Colonic mucosa (tissue), 4 donors: ENCODE measurements around the gene SYNE1. TPM values are rescaled to one million over a fixed set of nuclear protein-coding genes. Genes with fewer than 3 reads are reported as not detected.

Experiments
- DNase-seq: peaks from one replicate; pipeline ENCODE4 v3.0.0-alpha.2; 2020
- H3K27ac ChIP-seq: fragments of 200-600 bp; one replicate; pipeline ENCODE4 v1.8.0; 2021
- H3K27me3 ChIP-seq: fragments of 200-600 bp; one replicate; pipeline ENCODE4 v1.8.0; 2021
- H3K36me3 ChIP-seq: fragments of 200-600 bp; one replicate; pipeline ENCODE4 v1.8.0; 2021
- H3K4me1 ChIP-seq: fragments of 200-600 bp; one replicate; pipeline ENCODE4 v1.8.0; 2021; ENCODE audit warnings: mild to moderate bottlenecking
- H3K4me3 ChIP-seq: fragments of 200-600 bp; one replicate; pipeline ENCODE4 v1.8.0; 2021
- H3K9ac ChIP-seq, 2 donors: one replicate each; pipeline ENCODE4 v1.7.0; 2013; ENCODE audit warnings: control low read depth in 2 of 2, low read depth in 2 of 2, low read length in 2 of 2
- H3K9me3 ChIP-seq: fragments of 200-600 bp; one replicate; pipeline ENCODE4 v1.8.0; 2021
- CTCF ChIP-seq: fragments of 200-600 bp; IDR thresholded peaks from one replicate; pipeline ENCODE4 v1.8.0; 2022; ENCODE audit warnings: antibody characterized with exemption, mild to moderate bottlenecking
- intact Hi-C: fragments of 100-400 bp; cut with DNase I; formaldehyde crosslinking; loops from one replicate; pipeline ENCODE4 v1.14.1; 2022
- total RNA-seq, 2 donors: library from RNA; stranded (reverse); fragmentation: NEBNext Ultra II Directional in 1 of 2; extraction: Animal tissue kit (Norgen Biotek cat#: 25700) in 1 of 2; gene quantifications; one replicate each; pipeline ENCODE4 v1.2.1, GENCODE V29; 2021
- donor health status: healthy.
- donor health status: DM: no; HTN: no; CAD: no.
- donor health status: DM: no; HTN: no; CAD: no.

The SYNE1 gene
- total RNA-seq, 2 donors from 2014 or later = 11.6 to 23.7 TPM

- no peak overlapping the region for H3K4me3 ChIP-seq
- H3K27ac ChIP-seq = no peak overlapping the region
- H3K36me3 ChIP-seq = no peaks in the 10 kb centered on the region
- no peak for TF ChIP-seq CTCF
- intact Hi-C loops = no loop called here
- DNase-seq = no peak
- H3K9me3 ChIP-seq = no peaks in the 10 kb centered on the region
- no peaks in the 10 kb centered on the region for H3K4me1 ChIP-seq
- no peaks in the 10 kb centered on the region for H3K27me3 ChIP-seq
- H3K9ac ChIP-seq = no peak overlapping the region
Observed at GRCh38 chr6:152609125-152609670, 28.0 kb downstream of the SYNE1 start.

GRCh38 chr6:152605941-152606340 is 31.2 kb downstream of the SYNE1 start:
- no peaks in the 10 kb centered on the region for H3K9me3 ChIP-seq
- intact Hi-C loops = no loop called here

GRCh38 chr6:152605342-152605741 is 31.8 kb downstream of the SYNE1 start:
- no peak overlapping the region for H3K9ac ChIP-seq
- H3K36me3 ChIP-seq = no peaks in the 10 kb centered on the region
- no peak overlapping the region for H3K27ac ChIP-seq
- H3K9me3 ChIP-seq = no peaks in the 10 kb centered on the region
- H3K4me3 ChIP-seq = no peak overlapping the region
- no peaks in the 10 kb centered on the region for H3K4me1 ChIP-seq
- no peaks in the 10 kb centered on the region for H3K27me3 ChIP-seq
- no peak for DNase-seq
- no peak for TF ChIP-seq CTCF
- intact Hi-C loops = no loop called here

More at GRCh38 chr6:152605941-152606340, 31.2 kb downstream of the SYNE1 start:
- no peaks in the 10 kb centered on the region for H3K27me3 ChIP-seq
- H3K9ac ChIP-seq = no peak overlapping the region
- H3K36me3 ChIP-seq = no peaks in the 10 kb centered on the region
- no peak overlapping the region for H3K27ac ChIP-seq
- H3K4me3 ChIP-seq = no peak overlapping the region
- TF ChIP-seq CTCF = no peak
- no peak for DNase-seq
- no peaks in the 10 kb centered on the region for H3K4me1 ChIP-seq

- H3K9ac ChIP-seq = no peak overlapping the region
- H3K27ac ChIP-seq = no peak overlapping the region
- intact Hi-C loops = no loop called here
- H3K4me3 ChIP-seq = no peak overlapping the region
- H3K36me3 ChIP-seq = no peaks in the 10 kb centered on the region
- H3K27me3 ChIP-seq = no peaks in the 10 kb centered on the region
- no peak for DNase-seq
- no peaks in the 10 kb centered on the region for H3K9me3 ChIP-seq
- no peak for TF ChIP-seq CTCF
- no peaks in the 10 kb centered on the region for H3K4me1 ChIP-seq
Observed at GRCh38 chr6:152603911-152604310, 33.3 kb downstream of the SYNE1 start.

GRCh38 chr6:152600022-152600421 is 37.1 kb downstream of the SYNE1 start:
- H3K4me3 ChIP-seq = no peak overlapping the region
- no peaks in the 10 kb centered on the region for H3K9me3 ChIP-seq
- H3K27me3 ChIP-seq = no peaks in the 10 kb centered on the region
- H3K9ac ChIP-seq = no peak overlapping the region
- TF ChIP-seq CTCF = no peak
- intact Hi-C loops = no loop called here
- DNase-seq = no peak
- no peaks in the 10 kb centered on the region for H3K36me3 ChIP-seq
- no peaks in the 10 kb centered on the region for H3K4me1 ChIP-seq
- no peak overlapping the region for H3K27ac ChIP-seq
